Measurements from ENCODE around the gene USP22. TPM values are rescaled to one million over a fixed set of nuclear protein-coding genes. Genes with fewer than 3 reads are reported as not detected.
A peak's percentile ranks its signal among the peaks of the same experiment; 100 is the strongest.

The USP22 gene
- total RNA-seq, 1 experiment from 2014 or later = 152 TPM

- DNase-seq (ENCODE audit: low read depth) = no peak
Measured at GRCh38 chr17:21001813-21002221, 41.0 kb downstream of the USP22 start.

GRCh38 chr17:21001111-21001812, 41.5 kb downstream of the USP22 start:
- DNase-seq (ENCODE audit: low read depth) = no peak

GRCh38 chr17:20999841-21000532, 42.8 kb downstream of the USP22 start:
- no peak for DNase-seq (ENCODE audit: low read depth)

- no peak for DNase-seq (ENCODE audit: low read depth)
Measured at GRCh38 chr17:20999044-20999573, 43.7 kb downstream of the USP22 start.

GRCh38 chr17:20998571-20999043, 44.2 kb downstream of the USP22 start:
- peak; percentile 19 for DNase-seq (ENCODE audit: low read depth)

GRCh38 chr17:20997711-20998570, 44.9 kb downstream of the USP22 start:
- no peak for DNase-seq (ENCODE audit: low read depth)

GRCh38 chr17:20996724-20997615, 45.8 kb downstream of the USP22 start:
- no peak for DNase-seq (ENCODE audit: low read depth)

- DNase-seq (ENCODE audit: low read depth) = no peak
Measured at GRCh38 chr17:20995873-20996723, 46.7 kb downstream of the USP22 start.

GRCh38 chr17:20995164-20995872, 47.5 kb downstream of the USP22 start:
- no peak for DNase-seq (ENCODE audit: low read depth)

- DNase-seq (ENCODE audit: low read depth) = no peak
Measured at GRCh38 chr17:20994779-20995149, 48.0 kb downstream of the USP22 start.

- DNase-seq (ENCODE audit: low read depth) = no peak
Measured at GRCh38 chr17:20993863-20994778, 48.7 kb downstream of the USP22 start.

- peak; percentile 60 for DNase-seq (ENCODE audit: low read depth)
Measured at GRCh38 chr17:20992987-20993862, 49.6 kb downstream of the USP22 start.

- DNase-seq (ENCODE audit: low read depth) = no peak
Measured at GRCh38 chr17:20992416-20992815, 50.4 kb downstream of the USP22 start.

GRCh38 chr17:20991276-20992037, 51.4 kb downstream of the USP22 start:
- no peak for DNase-seq (ENCODE audit: low read depth)

GRCh38 chr17:20989991-20990855, 52.6 kb downstream of the USP22 start:
- no peak for DNase-seq (ENCODE audit: low read depth)

GRCh38 chr17:20989481-20989880, 53.3 kb downstream of the USP22 start:
- no peak for DNase-seq (ENCODE audit: low read depth)
